C4-2B (cell line): ENCODE results near the gene PRDM9.

Experiments used
- H3K27ac ChIP-seq: fragments of 450-650 bp; 2 replicates; pipeline ENCODE4 v1.5.1; 2017
- CTCF ChIP-seq: fragments of 450-650 bp; conservative IDR thresholded peaks from 2 replicates; pipeline ENCODE4 v1.5.1; 2017; ENCODE audit warnings: mild to moderate bottlenecking
- ZFX ChIP-seq: fragments of 450-650 bp; IDR thresholded peaks from 2 replicates; pipeline ENCODE4 v1.6.1; 2017

Gene PRDM9

DNA sequence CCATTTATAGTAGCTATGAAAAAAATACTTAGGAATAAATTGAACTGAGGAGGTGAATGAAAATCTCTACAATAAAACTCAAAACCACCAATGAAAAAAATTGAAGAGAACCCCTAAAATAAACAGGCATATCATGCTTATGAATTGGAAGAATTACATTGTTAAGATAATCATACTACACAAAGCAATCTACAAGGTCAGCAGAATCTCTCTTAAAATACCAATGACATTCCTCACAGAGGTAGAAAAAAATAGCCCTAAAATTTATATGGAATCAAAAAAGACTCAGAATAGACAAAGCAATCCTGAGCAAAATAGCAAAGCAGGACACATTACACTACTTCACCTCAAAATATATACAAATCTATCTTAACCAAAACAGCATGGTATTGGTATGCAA lies 23.2 kb downstream of the PRDM9 start:
- TF ChIP-seq CTCF (no peak), ZFX (no peak)
- H3K27ac ChIP-seq = no peak overlapping the region

GRCh38 chr5:23571059-23571458 lies 63.6 kb downstream of the PRDM9 start:
- H3K27ac ChIP-seq = no peak overlapping the region
- TF ChIP-seq ZFX (no peak), CTCF (no peak)
